NB4 (cell line): ENCODE results near the gene PITPNM3.

Experiments
- TF ChIP-seq, protein P1 (sequence below): IDR thresholded peaks from one replicate; pipeline ENCODE4 v1.5.1; 2012; ENCODE audit warnings: low read depth, low read length
- TF ChIP-seq, protein P2 (sequence below): IDR thresholded peaks from 2 replicates; pipeline ENCODE4 v1.6.1; 2011; ENCODE audit warnings: low read depth, low read length

DNA sequence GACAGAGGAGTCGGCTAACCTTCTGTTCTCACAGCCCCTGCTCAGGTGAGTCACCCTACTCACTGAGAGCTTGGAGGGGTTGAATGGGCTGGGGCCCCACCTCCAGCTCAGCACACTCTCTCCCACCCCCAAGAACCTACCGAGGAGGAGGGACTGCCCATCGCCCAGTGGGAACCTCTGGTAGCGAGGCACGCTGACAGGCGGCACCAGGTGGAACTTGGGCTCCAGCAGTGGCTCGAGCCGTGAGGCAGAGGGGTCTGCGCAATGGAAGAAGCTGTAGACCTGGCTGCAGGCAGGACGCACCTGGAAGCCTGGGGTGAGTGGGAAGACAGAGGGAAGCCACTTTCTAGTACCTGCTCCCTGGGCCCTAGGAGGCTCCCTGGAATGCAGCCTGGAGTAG lies 83.8 kb downstream of the PITPNM3 start:
- TF ChIP-seq, protein P1, sequence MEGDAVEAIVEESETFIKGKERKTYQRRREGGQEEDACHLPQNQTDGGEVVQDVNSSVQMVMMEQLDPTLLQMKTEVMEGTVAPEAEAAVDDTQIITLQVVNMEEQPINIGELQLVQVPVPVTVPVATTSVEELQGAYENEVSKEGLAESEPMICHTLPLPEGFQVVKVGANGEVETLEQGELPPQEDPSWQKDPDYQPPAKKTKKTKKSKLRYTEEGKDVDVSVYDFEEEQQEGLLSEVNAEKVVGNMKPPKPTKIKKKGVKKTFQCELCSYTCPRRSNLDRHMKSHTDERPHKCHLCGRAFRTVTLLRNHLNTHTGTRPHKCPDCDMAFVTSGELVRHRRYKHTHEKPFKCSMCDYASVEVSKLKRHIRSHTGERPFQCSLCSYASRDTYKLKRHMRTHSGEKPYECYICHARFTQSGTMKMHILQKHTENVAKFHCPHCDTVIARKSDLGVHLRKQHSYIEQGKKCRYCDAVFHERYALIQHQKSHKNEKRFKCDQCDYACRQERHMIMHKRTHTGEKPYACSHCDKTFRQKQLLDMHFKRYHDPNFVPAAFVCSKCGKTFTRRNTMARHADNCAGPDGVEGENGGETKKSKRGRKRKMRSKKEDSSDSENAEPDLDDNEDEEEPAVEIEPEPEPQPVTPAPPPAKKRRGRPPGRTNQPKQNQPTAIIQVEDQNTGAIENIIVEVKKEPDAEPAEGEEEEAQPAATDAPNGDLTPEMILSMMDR = no peak
- TF ChIP-seq, protein P2, sequence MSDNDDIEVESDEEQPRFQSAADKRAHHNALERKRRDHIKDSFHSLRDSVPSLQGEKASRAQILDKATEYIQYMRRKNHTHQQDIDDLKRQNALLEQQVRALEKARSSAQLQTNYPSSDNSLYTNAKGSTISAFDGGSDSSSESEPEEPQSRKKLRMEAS = no peak
